ENCODE measurements around the gene CCNL2.

Gene CCNL2

DNA sequence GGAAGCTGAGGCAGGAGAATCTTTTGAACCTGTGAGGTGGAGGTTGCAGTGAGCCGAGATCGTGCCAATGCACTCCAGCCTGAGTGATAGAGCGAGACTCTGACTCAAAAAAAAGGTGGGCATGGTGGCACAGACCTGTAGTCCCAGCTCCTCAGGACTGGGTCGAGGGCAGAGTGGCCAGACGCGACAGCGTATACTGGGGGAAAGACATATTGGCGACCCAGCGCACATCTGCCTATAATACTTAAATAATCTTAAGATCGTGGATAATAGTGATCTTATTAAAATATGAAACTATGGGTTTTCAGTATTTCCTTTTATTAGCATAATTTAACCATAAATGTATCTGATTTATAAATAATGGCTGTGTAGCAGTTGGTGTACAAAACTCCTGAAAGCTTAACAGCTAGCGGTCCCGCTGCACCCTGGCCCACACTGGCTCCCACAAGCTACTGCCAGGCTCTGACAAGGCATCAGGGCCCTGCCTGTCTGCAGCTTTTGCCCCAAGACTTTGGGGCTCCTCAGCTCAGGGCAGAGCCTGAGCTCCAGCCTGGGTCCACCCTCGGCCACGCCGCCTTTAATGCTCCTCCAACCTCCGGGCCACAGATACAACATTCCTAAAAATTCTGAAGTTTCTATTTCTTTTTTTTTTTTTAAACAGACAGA lies 21.5 kb downstream of the CCNL2 start:
- Histone ChIP-seq H3K36me3 (ENCODE audit: insufficient read depth, low read length) (no peaks in the 10 kb centered on the region), H3K4me3 (ENCODE audit: low read length, poor library complexity, severe bottlenecking) (no peak overlapping the region), H3K4me2 (ENCODE audit: low read depth, low read length, poor library complexity, severe bottlenecking) (no peak overlapping the region), H4K20me1 (ENCODE audit: insufficient read depth, low read length, poor library complexity, severe bottlenecking) (peaks cover 11% of the 10 kb centered on the region), H3K27me3 (ENCODE audit: insufficient read depth, low read length, poor library complexity, severe bottlenecking) (no peaks in the 10 kb centered on the region), H3K9me3 (ENCODE audit: insufficient read depth, low read depth, low read length) (no peaks in the 10 kb centered on the region), H3K4me1 (ENCODE audit: insufficient read depth, low read length, poor library complexity, severe bottlenecking) (peaks cover 27% of the 10 kb centered on the region), H3K9me2 (replicated peaks; ENCODE audit: low read depth, low read length) (no peaks in the 10 kb centered on the region), H2AFZ (ENCODE audit: low read length) (no peak overlapping the region), H3F3A (ENCODE audit: low read depth) (no peaks in the 10 kb centered on the region), H3K9ac (ENCODE audit: low read depth, low read length, poor library complexity, severe bottlenecking) (no peak overlapping the region), H3K79me2 (ENCODE audit: insufficient read depth, low read length) (peaks cover 33% of the 10 kb centered on the region)
- TF ChIP-seq EZH2phosphoT487 (IDR thresholded peaks at IDR 0.05; ENCODE audit: borderline replicate concordance) = no peak
- TF ChIP-seq, protein P1, sequence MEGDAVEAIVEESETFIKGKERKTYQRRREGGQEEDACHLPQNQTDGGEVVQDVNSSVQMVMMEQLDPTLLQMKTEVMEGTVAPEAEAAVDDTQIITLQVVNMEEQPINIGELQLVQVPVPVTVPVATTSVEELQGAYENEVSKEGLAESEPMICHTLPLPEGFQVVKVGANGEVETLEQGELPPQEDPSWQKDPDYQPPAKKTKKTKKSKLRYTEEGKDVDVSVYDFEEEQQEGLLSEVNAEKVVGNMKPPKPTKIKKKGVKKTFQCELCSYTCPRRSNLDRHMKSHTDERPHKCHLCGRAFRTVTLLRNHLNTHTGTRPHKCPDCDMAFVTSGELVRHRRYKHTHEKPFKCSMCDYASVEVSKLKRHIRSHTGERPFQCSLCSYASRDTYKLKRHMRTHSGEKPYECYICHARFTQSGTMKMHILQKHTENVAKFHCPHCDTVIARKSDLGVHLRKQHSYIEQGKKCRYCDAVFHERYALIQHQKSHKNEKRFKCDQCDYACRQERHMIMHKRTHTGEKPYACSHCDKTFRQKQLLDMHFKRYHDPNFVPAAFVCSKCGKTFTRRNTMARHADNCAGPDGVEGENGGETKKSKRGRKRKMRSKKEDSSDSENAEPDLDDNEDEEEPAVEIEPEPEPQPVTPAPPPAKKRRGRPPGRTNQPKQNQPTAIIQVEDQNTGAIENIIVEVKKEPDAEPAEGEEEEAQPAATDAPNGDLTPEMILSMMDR (conservative IDR thresholded peaks at IDR 0.05; ENCODE audit: low read length) = no peak

DNA sequence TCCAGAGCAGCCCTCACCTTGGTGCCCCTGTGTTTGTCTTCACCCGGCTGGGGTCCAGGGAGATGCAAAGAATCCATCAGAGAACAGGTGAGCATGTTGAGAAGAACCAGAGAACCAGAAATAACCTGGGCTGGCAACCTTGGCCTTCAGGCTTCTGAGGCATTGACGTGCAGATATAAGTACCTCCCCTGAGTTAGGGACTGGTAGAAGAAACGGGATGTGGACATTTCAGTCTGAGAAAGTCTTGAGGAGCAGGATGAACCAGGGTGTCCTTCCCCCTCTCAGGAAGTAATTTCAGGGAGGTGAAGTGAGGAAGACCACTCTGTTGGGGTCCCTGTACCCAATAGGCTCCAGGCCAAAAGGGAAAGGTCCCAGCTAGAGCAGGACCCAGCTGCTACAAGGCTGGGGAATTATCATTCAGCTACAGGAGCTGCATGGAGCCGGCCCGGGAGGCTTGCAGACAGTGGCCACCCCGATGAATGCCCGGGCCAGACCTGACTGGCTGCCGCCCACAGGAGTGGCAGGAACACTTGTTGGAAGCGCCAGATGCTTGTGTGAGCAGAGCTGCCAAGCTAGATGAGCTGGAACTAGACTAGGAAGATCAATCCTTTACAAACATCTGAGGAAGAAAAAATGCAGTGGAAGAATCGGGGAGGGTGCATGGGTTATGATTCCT lies 22.4 kb downstream of the CCNL2 start:
- H3K36me3 ChIP-seq (ENCODE audit: insufficient read depth, low read length) = no peaks in the 10 kb centered on the region
- peak overlapping the region; percentile 84 for H3K9ac ChIP-seq (ENCODE audit: low read depth, low read length, poor library complexity, severe bottlenecking)
- H3K4me2 ChIP-seq (ENCODE audit: low read depth, low read length, poor library complexity, severe bottlenecking) = peak overlapping the region; percentile 98
- no peaks in the 10 kb centered on the region for H3K9me3 ChIP-seq (ENCODE audit: insufficient read depth, low read depth, low read length)
- H3K79me2 ChIP-seq (ENCODE audit: insufficient read depth, low read length) = peaks cover 38% of the 10 kb centered on the region
- H3K27me3 ChIP-seq (ENCODE audit: insufficient read depth, low read length, poor library complexity, severe bottlenecking) = no peaks in the 10 kb centered on the region
- no peaks in the 10 kb centered on the region for H3K9me2 ChIP-seq (replicated peaks; ENCODE audit: low read depth, low read length)
- H3F3A ChIP-seq (ENCODE audit: low read depth) = no peaks in the 10 kb centered on the region
- TF ChIP-seq, protein P1 (conservative IDR thresholded peaks at IDR 0.05; ENCODE audit: low read length) = no peak
- no peak for TF ChIP-seq EZH2phosphoT487 (IDR thresholded peaks at IDR 0.05; ENCODE audit: borderline replicate concordance)
- peak overlapping the region; percentile 92 for H3K4me3 ChIP-seq (ENCODE audit: low read length, poor library complexity, severe bottlenecking)
- H3K4me1 ChIP-seq (ENCODE audit: insufficient read depth, low read length, poor library complexity, severe bottlenecking) = peaks cover 30% of the 10 kb centered on the region
- H4K20me1 ChIP-seq (ENCODE audit: insufficient read depth, low read length, poor library complexity, severe bottlenecking) = peaks cover 14% of the 10 kb centered on the region
- H2AFZ ChIP-seq (ENCODE audit: low read length) = no peak overlapping the region

DNA sequence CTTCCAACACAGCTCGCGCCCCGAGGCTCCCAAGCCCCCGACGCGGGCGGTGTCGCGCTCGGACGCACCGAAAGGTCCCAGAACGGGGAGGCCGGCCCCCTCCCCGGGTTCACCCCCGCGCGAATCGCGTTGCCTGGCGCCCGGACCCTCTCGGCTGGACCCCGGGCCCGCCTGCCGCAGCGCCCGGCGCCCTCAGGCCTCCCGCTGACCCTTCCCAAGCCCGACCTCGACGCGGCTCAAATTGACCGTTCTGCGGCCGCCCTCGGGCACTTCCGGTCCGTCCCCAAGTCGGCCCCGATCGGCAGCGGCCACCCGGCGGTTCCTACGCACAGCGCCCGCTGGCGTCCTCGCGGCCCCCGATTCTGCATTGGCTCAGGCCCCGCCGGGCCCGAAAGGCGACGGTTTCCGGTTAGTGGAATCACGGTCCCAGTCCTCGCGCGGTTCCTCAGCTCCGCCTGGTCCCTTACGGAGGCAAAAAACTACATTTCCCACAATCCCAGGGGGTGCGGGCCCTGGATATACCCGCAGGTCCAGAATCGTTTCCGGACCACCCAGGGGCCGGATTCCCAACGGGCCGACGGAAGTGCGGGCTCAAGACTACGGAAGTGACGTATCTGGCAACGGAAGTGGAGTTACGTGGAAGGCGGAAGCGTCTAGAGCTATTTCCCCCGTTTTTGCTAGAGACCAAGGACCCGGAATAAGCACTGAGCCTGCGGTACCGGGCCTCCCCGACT lies 24.0 kb downstream of the CCNL2 start, which contains the start of gene AURKAIP1:
Gene AURKAIP1 (minus strand): TSS at position 279 of the 734 bp plus-strand sequence. CDS start 451 bp downstream, outside the sequence.
- Histone ChIP-seq H3K36me3 (ENCODE audit: insufficient read depth, low read length) (no peaks in the 10 kb centered on the region), H3K9me3 (ENCODE audit: insufficient read depth, low read depth, low read length) (no peaks in the 10 kb centered on the region), H3K4me1 (ENCODE audit: insufficient read depth, low read length, poor library complexity, severe bottlenecking) (peaks cover 40% of the 10 kb centered on the region), H4K20me1 (ENCODE audit: insufficient read depth, low read length, poor library complexity, severe bottlenecking) (peaks cover 26% of the 10 kb centered on the region), H3K27me3 (ENCODE audit: insufficient read depth, low read length, poor library complexity, severe bottlenecking) (no peaks in the 10 kb centered on the region), H3K9me2 (replicated peaks; ENCODE audit: low read depth, low read length) (no peaks in the 10 kb centered on the region), H3F3A (ENCODE audit: low read depth) (no peaks in the 10 kb centered on the region), H3K79me2 (ENCODE audit: insufficient read depth, low read length) (peaks cover 40% of the 10 kb centered on the region), H3K4me2 (ENCODE audit: low read depth, low read length, poor library complexity, severe bottlenecking) (peak within 1 kb of the TSS; percentile 99), H3K4me3 (ENCODE audit: low read length, poor library complexity, severe bottlenecking) (peak within 1 kb of the TSS; percentile 92), H3K9ac (ENCODE audit: low read depth, low read length, poor library complexity, severe bottlenecking) (peak within 1 kb of the TSS; percentile 97), H2AFZ (ENCODE audit: low read length) (peak within 1 kb of the TSS; percentile 78)
- TF ChIP-seq EZH2phosphoT487 (IDR thresholded peaks at IDR 0.05; ENCODE audit: borderline replicate concordance) = no peak
- TF ChIP-seq, protein P1 (conservative IDR thresholded peaks at IDR 0.05; ENCODE audit: low read length) = 0 out of 2 replicates have a peak, but pooled peaks have one; percentile 23
